ENCODE results near the gene TYMP. TPM values are rescaled to one million over a fixed set of nuclear protein-coding genes. Genes with fewer than 3 reads are reported as not detected.

Gene TYMP
- polyA plus RNA-seq, 1 donor (not counting 4 experiments of a cell fraction or from before 2014, with no cell fraction given), result 25.5 TPM

- FAIRE-seq, result no peak
- peaks cover under 1% of the 10 kb centered on the region for H4K20me1 ChIP-seq (ENCODE audit: control insufficient read depth, extremely low read depth, insufficient read depth, low read length)
- dilution Hi-C loops (cut with MboI; ENCODE audit: extremely low pct_ligation_motif_present, low sequenced_read_pairs), result no loop called here
- H3K79me2 ChIP-seq (ENCODE audit: control insufficient read depth, insufficient read depth, low read length), result no peaks in the 10 kb centered on the region
- no peak overlapping the region for H3K27ac ChIP-seq (ENCODE audit: control insufficient read depth, insufficient read depth, low read length)
- H3K4me2 ChIP-seq (ENCODE audit: control insufficient read depth, extremely low read depth, insufficient read depth, low read depth, low read length), result no peak overlapping the region
- H3K4me1 ChIP-seq (ENCODE audit: control insufficient read depth, extremely low read depth, insufficient read depth, low read length), result no peaks in the 10 kb centered on the region
- H3K4me3 ChIP-seq (ENCODE audit: control insufficient read depth in 2 of 3, extremely low read depth in 1 of 3, insufficient read depth in 2 of 3, low read depth in 1 of 3, low read length in 3 of 3), result no peak overlapping the region
- no peaks in the 10 kb centered on the region for H3K9me1 ChIP-seq (ENCODE audit: control insufficient read depth, extremely low read depth, insufficient read depth, low read length)
- H3K9me3 ChIP-seq (ENCODE audit: control insufficient read depth, low read depth, low read length), result no peaks in the 10 kb centered on the region
- TF ChIP-seq EZH2 (IDR thresholded peaks at IDR 0.05; ENCODE audit: low read length), result no peak
- TF ChIP-seq CTCF (optimal IDR thresholded peaks at IDR 0.05 in 1 of 3, IDR thresholded peaks at IDR 0.05 in 1 of 3, conservative IDR thresholded peaks at IDR 0.05 in 1 of 3; ENCODE audit: extremely low read depth in 1 of 3, insufficient read depth in 2 of 3, low read length in 3 of 3), result no peak
- no peak overlapping the region for H3K9ac ChIP-seq (ENCODE audit: control insufficient read depth, extremely low read depth, insufficient read depth, low read length)
- no peak overlapping the region for H2AFZ ChIP-seq (ENCODE audit: control insufficient read depth, low read length)
- H3K27me3 ChIP-seq (ENCODE audit: control insufficient read depth, extremely low read depth, insufficient read depth, low read length), result peaks cover 8% of the 10 kb centered on the region
- no peaks in the 10 kb centered on the region for H3K36me3 ChIP-seq (ENCODE audit: control insufficient read depth in 2 of 2, extremely low read depth in 1 of 2, insufficient read depth in 2 of 2, low read length in 2 of 2)
- no peak for DNase-seq (ENCODE audit: low read depth, low spot score)
Measured at GRCh38 chr22:50490531-50491308, 39.1 kb downstream of the TYMP start.

GRCh38 chr22:50489363-50490243, 40.2 kb downstream of the TYMP start:
- Histone ChIP-seq H3K4me3 (ENCODE audit: control insufficient read depth in 2 of 3, extremely low read depth in 1 of 3, insufficient read depth in 2 of 3, low read depth in 1 of 3, low read length in 3 of 3) (no peak overlapping the region), H2AFZ (ENCODE audit: control insufficient read depth, low read length) (no peak overlapping the region), H4K20me1 (ENCODE audit: control insufficient read depth, extremely low read depth, insufficient read depth, low read length) (peaks cover 3% of the 10 kb centered on the region), H3K27me3 (ENCODE audit: control insufficient read depth, extremely low read depth, insufficient read depth, low read length) (peaks cover 8% of the 10 kb centered on the region), H3K27ac (ENCODE audit: control insufficient read depth, insufficient read depth, low read length) (no peak overlapping the region), H3K4me2 (ENCODE audit: control insufficient read depth, extremely low read depth, insufficient read depth, low read depth, low read length) (no peak overlapping the region), H3K4me1 (ENCODE audit: control insufficient read depth, extremely low read depth, insufficient read depth, low read length) (no peaks in the 10 kb centered on the region), H3K79me2 (ENCODE audit: control insufficient read depth, insufficient read depth, low read length) (no peaks in the 10 kb centered on the region), H3K9ac (ENCODE audit: control insufficient read depth, extremely low read depth, insufficient read depth, low read length) (no peak overlapping the region), H3K9me3 (ENCODE audit: control insufficient read depth, low read depth, low read length) (no peaks in the 10 kb centered on the region), H3K36me3 (ENCODE audit: control insufficient read depth in 2 of 2, extremely low read depth in 1 of 2, insufficient read depth in 2 of 2, low read length in 2 of 2) (no peaks in the 10 kb centered on the region), H3K9me1 (ENCODE audit: control insufficient read depth, extremely low read depth, insufficient read depth, low read length) (no peaks in the 10 kb centered on the region)
- TF ChIP-seq EZH2 (IDR thresholded peaks at IDR 0.05; ENCODE audit: low read length) (no peak), CTCF (optimal IDR thresholded peaks at IDR 0.05 in 1 of 3, IDR thresholded peaks at IDR 0.05 in 1 of 3, conservative IDR thresholded peaks at IDR 0.05 in 1 of 3; ENCODE audit: extremely low read depth in 1 of 3, insufficient read depth in 2 of 3, low read length in 3 of 3) (no peak)
- dilution Hi-C loops (cut with MboI; ENCODE audit: extremely low pct_ligation_motif_present, low sequenced_read_pairs), result no loop called here
- FAIRE-seq (no peak), DNase-seq (ENCODE audit: low read depth, low spot score) (no peak)

Data from keratinocyte (primary cell).